ENCODE results near the gene SLC1A2.
A peak's percentile ranks its signal among the peaks of the same experiment; 100 is the strongest.

Gene SLC1A2

GRCh38 chr11:35304386-35304775 lies 115.0 kb downstream of the SLC1A2 start:
- TF ChIP-seq CTCF (IDR thresholded peaks at IDR 0.05; ENCODE audit: insufficient read depth, low read length) = no peak
- no peak for TF ChIP-seq POLR2AphosphoS5 (IDR thresholded peaks at IDR 0.05; ENCODE audit: low read depth)
- peak; percentile 39 to 55 for DNase-seq (ENCODE audit: low read depth in 1 of 2, low spot score in 1 of 2)
- Histone ChIP-seq H3K27ac (replicated peaks) (peak overlapping the region; percentile 75), H3K27me3 (ENCODE audit: insufficient read depth, poor library complexity, severe bottlenecking) (no peaks in the 10 kb centered on the region), H3K4me3 (replicated peaks; ENCODE audit: insufficient read depth, low read length) (no peak overlapping the region)

- no peaks in the 10 kb centered on the region for H3K27me3 ChIP-seq (ENCODE audit: insufficient read depth, poor library complexity, severe bottlenecking)
- peak; percentile 59 to 76 for DNase-seq (ENCODE audit: low read depth in 1 of 2, low spot score in 1 of 2)
- no peak overlapping the region for H3K4me3 ChIP-seq (replicated peaks; ENCODE audit: insufficient read depth, low read length)
- H3K27ac ChIP-seq (replicated peaks) = peak overlapping the region; percentile 75
- no peak for TF ChIP-seq CTCF (IDR thresholded peaks at IDR 0.05; ENCODE audit: insufficient read depth, low read length)
- TF ChIP-seq GABPA (IDR thresholded peaks at IDR 0.05; ENCODE audit: low read depth) = no peak
- no peak for TF ChIP-seq SPI1 (IDR thresholded peaks at IDR 0.05; ENCODE audit: borderline replicate concordance, low read depth)
- no peak for TF ChIP-seq POLR2AphosphoS5 (IDR thresholded peaks at IDR 0.05; ENCODE audit: low read depth)
- TF ChIP-seq REST (IDR thresholded peaks at IDR 0.05; ENCODE audit: insufficient replicate concordance, low read depth) = no peak
These were observed 115.6 kb downstream of the SLC1A2 start for GRCh38 chr11:35303596-35304385.

- DNase-seq (ENCODE audit: low read depth in 1 of 2, low spot score in 1 of 2) = no peak
- Histone ChIP-seq H3K27me3 (ENCODE audit: insufficient read depth, poor library complexity, severe bottlenecking) (peaks cover 2% of the 10 kb centered on the region), H3K4me3 (replicated peaks; ENCODE audit: insufficient read depth, low read length) (no peak overlapping the region), H3K27ac (replicated peaks) (no peak overlapping the region)
- TF ChIP-seq REST (IDR thresholded peaks at IDR 0.05; ENCODE audit: insufficient replicate concordance, low read depth) (no peak), GABPA (IDR thresholded peaks at IDR 0.05; ENCODE audit: low read depth) (no peak), SPI1 (IDR thresholded peaks at IDR 0.05; ENCODE audit: borderline replicate concordance, low read depth) (no peak), POLR2AphosphoS5 (IDR thresholded peaks at IDR 0.05; ENCODE audit: low read depth) (no peak), CTCF (IDR thresholded peaks at IDR 0.05; ENCODE audit: insufficient read depth, low read length) (no peak)
These were observed 117.0 kb downstream of the SLC1A2 start for GRCh38 chr11:35302398-35302797.

GRCh38 chr11:35298369-35298768 lies 121.0 kb downstream of the SLC1A2 start:
- DNase-seq (ENCODE audit: low read depth in 1 of 2, low spot score in 1 of 2) = no peak
- H3K27ac ChIP-seq (replicated peaks) = no peak overlapping the region
- H3K27me3 ChIP-seq (ENCODE audit: insufficient read depth, poor library complexity, severe bottlenecking) = peaks cover 2% of the 10 kb centered on the region
- H3K4me3 ChIP-seq (replicated peaks; ENCODE audit: insufficient read depth, low read length) = no peak overlapping the region
- TF ChIP-seq CTCF (IDR thresholded peaks at IDR 0.05; ENCODE audit: insufficient read depth, low read length) (no peak), SPI1 (IDR thresholded peaks at IDR 0.05; ENCODE audit: borderline replicate concordance, low read depth) (no peak)
